ENCODE measurements around the gene RCBTB2. TPM values are rescaled to one million over a fixed set of nuclear protein-coding genes. Genes with fewer than 3 reads are reported as not detected.

Gene RCBTB2
- total RNA-seq, 1 donor from 2014 or later = 19.8 TPM

DNA sequence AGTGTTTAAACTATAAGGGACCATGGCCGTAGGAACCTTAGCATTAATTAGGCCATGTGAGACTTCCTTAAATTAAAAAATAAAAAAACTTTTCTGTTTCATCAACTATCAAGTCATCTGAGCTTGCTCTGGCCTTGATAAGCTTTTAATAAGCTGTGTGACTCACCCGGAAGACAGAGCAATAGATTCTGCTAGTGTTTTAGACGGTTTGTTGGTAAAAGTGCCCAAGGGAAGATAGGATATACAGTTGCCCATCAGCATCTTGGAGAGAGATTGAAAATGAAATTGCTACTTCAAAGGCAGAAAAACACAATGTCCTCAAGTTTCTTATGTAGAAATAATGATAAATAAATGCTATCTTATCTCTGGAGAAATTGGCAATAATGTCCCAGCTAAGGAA is 31.2 kb upstream of the RCBTB2 start:
- peak; percentile 67 for DNase-seq (ENCODE audit: low read depth)

DNA sequence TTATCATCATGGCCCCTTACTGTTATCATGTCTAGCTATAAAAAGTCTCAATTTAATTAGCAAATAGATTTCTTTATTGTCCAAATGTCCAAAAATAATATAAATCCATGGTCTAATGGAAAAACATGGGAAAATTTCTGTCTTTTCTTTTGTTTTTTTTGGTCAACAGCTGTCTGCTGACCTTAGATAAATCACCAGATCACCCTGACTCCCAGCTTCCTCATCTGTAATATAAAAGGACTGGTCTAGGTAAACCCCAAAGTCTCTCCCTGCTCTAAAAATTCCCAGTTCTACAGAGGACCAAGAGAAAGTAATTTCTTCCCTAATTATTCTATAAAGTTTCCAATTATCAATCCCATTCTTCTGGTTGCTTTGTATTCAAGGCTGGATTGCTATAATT is 30.7 kb upstream of the RCBTB2 start:
- DNase-seq (ENCODE audit: low read depth) = no peak

DNA sequence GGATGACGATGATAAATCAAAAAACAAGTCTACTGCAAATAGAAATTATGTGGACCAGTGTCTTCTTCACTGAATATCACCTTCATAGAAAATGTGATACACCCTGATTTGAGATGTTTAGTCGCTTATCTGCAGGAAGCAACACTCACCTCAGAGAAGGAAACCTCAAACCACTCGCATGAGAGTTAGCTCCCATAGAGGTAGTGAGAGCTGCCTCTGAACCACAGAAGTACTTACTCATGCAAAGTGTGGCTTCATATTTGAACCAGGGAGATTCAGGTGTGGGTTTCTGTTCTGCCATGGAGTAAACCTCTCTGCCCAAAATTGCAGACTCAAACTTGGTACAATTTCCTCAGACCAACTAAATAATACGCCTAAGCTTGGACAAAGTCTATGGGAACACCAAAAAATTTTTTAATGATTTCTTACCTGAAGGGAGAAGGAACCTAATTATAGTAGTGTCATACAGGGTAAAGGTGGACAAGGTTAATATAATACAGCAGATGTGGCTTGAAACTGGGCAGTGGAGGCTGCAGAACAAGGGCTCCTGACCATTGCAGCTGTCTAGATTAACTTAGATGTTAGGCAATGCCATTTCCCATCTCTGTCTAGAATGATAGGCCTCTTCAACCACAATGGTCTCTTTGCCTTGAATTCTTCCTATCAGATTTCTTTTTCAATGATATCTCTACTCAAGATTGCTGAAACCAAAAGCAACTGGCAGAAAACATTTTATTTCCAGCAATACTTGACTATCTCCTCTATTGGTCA is 29.6 kb upstream of the RCBTB2 start:
- DNase-seq (ENCODE audit: low read depth) = peak; percentile 67

GRCh38 chr13:48561466-48562235 is 28.8 kb upstream of the RCBTB2 start:
- no peak for DNase-seq (ENCODE audit: low read depth)

- no peak for DNase-seq (ENCODE audit: low read depth)
Observed at GRCh38 chr13:48560657-48561337, 27.9 kb upstream of the RCBTB2 start.

DNA sequence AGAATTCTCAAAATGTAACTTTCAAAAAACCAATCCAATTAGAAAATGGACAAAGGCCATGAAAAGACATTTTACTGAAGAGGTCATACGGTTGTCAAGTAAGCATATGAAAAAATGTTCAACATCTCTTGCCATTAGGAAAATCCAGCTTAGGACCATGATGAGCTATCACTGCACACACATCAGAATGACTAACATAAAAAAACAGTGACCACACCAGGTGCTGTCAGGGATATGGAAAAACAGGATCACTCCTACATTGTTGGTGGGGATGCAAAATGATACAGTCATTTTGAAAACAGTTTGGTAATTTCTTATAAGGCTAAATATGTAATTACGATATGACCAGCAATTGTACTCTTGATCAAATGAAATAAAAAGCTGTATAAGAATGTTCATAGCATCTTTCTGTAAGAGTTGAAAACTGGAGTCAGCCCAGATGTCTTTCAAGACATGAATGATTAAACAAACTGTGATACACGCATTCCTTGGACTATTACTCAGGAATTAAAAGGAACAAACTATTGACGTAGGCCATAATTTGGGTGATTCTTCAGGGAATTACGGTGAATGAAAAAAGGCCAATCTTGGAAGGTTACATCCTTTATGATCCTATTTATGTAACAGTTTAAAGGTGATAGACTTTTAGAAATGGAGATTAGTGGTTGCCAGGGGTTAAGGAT is 26.9 kb upstream of the RCBTB2 start:
- DNase-seq (ENCODE audit: low read depth) = no peak

GRCh38 chr13:48556817-48557216 is 23.9 kb upstream of the RCBTB2 start:
- no peak for DNase-seq (ENCODE audit: low read depth)

GRCh38 chr13:48555441-48555840 is 22.6 kb upstream of the RCBTB2 start:
- no peak for DNase-seq (ENCODE audit: low read depth)

DNA sequence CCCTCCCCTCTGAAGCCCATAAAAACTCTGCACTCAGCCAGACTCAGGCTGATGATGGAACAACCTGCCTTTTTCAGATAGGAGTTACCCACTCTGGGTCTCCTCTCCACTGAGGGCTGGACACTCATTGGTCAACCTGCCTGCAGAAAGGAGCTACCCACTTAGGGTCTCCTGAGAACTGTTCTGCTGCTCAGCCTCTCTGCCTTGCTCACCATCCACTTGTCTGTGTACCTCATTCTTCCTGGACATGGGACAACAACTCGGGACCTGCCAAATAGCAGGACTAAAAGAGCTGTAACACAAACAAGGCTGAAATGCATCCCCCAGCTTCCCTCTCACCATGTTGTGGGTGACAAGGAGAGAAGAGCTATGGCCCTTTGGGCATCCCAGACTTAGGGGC is 18.4 kb upstream of the RCBTB2 start:
- no peak for DNase-seq (ENCODE audit: low read depth)

DNA sequence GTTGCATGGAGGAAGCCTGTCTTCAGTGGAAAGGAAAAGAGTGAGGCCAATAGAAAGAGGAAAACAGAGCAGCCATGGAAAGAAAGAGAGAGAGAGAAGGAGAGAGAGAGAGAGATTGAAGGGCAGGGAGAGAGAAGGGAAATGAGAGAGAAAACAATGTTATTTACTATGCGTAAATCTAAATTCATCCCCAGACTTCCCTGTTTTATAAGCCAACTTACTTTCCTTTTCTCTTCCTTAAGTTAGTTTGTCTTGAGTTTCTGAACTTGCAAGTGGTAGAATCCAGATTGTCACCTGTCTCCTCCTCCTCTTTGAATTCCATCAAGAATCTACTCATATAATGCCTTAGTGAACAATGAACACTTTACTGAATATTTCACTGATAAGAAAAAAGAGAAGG is 16.8 kb upstream of the RCBTB2 start:
- no peak for DNase-seq (ENCODE audit: low read depth)

- DNase-seq (ENCODE audit: low read depth) = no peak
Observed at GRCh38 chr13:48547663-48548092, 14.8 kb upstream of the RCBTB2 start.

- DNase-seq (ENCODE audit: low read depth) = no peak
Observed at GRCh38 chr13:48545608-48546007, 12.7 kb upstream of the RCBTB2 start.

- DNase-seq (ENCODE audit: low read depth) = peak; percentile 74
Observed at GRCh38 chr13:48542581-48543341, 9.9 kb upstream of the RCBTB2 start.

DNA sequence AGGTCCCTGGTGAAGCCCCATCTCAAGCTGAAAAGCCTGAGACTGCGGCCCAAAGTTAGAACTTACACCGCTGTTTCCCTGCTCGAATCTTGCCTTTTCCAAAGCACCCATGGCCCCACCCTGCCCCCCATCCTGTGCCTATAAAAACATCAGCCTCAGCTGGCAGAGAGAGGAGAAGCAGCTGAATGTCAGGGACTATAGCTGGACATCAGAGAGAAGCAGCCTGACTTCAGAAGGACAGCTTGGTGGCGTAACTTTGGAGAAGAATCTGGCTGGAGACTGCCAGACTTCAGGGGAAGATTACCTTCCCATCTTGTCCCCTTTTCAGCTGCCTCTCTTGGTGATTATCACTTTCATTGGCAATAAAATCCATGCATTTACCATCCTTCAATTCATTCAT is 9.3 kb upstream of the RCBTB2 start:
- DNase-seq (ENCODE audit: low read depth) = no peak

DNA sequence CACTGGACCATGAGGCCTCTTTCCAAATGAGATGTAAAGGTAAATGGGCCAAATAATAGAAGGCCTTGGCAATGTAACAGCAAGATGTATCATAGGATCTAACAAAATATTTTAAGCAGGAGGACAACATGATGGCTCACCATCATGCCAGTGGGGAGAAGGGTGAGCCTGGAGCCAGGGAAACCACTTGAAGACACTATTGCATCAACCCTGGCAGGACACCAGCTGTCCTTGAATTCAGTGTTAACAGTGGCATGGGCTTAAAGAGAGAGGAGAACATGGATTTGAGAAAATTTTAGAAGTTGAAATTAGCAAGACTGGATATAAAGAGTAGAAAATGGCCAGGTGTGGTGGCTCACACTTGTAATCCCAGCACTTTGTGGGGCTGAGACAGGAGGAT is 6.7 kb upstream of the RCBTB2 start:
- DNase-seq (ENCODE audit: low read depth) = no peak

GRCh38 chr13:48536621-48537250 is 3.9 kb upstream of the RCBTB2 start:
- DNase-seq (ENCODE audit: low read depth) = no peak

- DNase-seq (ENCODE audit: low read depth) = no peak
Observed at GRCh38 chr13:48535766-48536165, 2.9 kb upstream of the RCBTB2 start.

- DNase-seq (ENCODE audit: low read depth) = no peak
Observed at GRCh38 chr13:48534911-48535501, 2.1 kb upstream of the RCBTB2 start.

GRCh38 chr13:48533961-48534600 is 1.2 kb upstream of the RCBTB2 start:
- DNase-seq (ENCODE audit: low read depth) = no peak

GRCh38 chr13:48532256-48532505 is 699 bp downstream of the RCBTB2 start:
- no peak for DNase-seq (ENCODE audit: low read depth)
